Measurements from ENCODE around the gene VAV2.

VAV2 gene

DNA sequence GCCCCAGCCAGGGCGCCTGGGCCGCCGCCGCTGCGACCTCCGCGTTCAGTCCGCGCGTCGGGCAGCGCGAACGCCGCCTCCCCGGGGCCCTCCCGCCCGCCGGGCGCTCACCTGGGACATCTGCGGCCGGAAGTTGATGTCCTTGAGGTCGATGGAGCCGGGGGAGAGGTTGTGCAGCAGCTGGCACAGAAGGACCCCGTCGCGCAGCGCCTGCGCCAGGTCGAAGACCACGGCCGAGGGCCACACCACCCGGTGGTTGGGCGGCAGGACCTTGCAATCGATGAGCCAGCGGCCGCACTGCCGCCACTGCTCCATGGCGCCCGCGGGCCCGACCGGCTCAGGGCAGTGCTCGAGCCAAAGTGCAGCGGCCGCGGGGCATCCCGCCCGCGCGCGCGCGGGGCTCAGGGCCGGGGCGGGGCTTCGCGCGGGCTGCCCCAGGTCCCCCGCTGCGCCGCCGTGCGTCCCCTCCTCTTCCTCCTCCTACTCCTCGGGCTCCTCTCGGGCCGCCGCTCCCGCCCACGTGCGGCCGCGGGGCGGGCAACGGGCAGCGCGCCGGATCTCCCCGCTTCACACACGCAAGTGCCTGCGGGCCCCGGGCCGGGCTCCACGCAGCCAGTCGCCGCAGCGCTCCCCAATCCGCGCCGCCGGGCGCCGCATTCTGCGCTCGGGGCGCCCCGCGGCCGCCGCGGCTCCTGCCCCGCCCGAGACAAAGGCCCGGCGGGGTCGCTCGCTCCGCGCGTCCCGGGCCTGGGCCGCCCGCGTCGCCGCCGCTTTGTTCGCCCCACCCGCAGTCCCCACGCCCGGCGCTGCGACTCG lies at the start of gene VAV2:
Gene VAV2, minus strand, starts transcription at position 361 of the 816 bp plus-strand sequence. Its CDS starts 46 bp downstream, at position 315.
- TF ChIP-seq CTCF (IDR thresholded peaks at IDR 0.05; ENCODE audit: insufficient read depth, missing control alignments) = no peak
- FAIRE-seq (no peak), DNase-seq (ENCODE audit: insufficient read length, low spot score) (no peak)

DNA sequence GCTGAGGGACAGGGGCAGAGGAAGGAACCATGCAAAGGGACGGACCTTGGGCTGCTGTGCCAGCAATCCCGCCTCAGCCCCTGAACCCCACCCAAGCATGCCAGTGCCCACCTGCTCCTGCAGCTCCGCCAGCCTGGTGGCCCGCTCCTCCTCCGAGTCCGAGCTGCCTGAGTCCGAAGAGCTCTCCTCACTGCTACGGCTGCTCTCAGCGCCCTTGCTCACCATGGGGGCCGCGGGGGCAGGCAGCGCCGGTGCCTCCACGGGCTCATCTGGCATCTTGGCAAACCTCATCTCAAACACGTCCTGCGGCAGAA lies 49.5 kb upstream of the VAV2 start:
- no peak for TF ChIP-seq CTCF (IDR thresholded peaks at IDR 0.05; ENCODE audit: insufficient read depth, missing control alignments)
- FAIRE-seq = no peak
- no peak for DNase-seq (ENCODE audit: insufficient read length, low spot score)

- DNase-seq (ENCODE audit: insufficient read length, low spot score) = no peak
- no peak for FAIRE-seq
- TF ChIP-seq CTCF (IDR thresholded peaks at IDR 0.05; ENCODE audit: insufficient read depth, missing control alignments) = no peak
Measured at GRCh38 chr9:134040781-134041648, 48.9 kb upstream of the VAV2 start.

DNA sequence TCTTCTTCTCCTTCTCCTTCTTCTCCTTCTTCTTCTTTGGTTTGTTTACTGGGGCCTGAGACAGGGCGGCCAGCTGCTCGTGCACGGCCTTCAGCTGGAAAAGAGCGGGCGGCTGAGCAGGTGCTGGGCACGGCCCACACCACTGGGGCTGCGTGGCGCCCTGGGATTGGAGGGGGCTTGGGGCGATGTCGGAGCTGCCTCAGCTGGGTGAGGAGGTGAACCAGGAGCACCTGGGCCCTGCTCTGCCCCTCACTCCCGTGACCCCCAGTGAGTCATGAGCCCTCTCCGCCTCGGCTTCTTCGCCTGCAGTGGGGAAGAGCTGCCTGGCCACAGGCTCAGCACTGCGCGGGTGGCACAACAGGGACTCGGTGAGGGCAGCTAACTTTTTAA lies 48.0 kb upstream of the VAV2 start:
- DNase-seq (ENCODE audit: insufficient read length, low spot score) (no peak), FAIRE-seq (no peak)
- no peak for TF ChIP-seq CTCF (IDR thresholded peaks at IDR 0.05; ENCODE audit: insufficient read depth, missing control alignments)

DNA sequence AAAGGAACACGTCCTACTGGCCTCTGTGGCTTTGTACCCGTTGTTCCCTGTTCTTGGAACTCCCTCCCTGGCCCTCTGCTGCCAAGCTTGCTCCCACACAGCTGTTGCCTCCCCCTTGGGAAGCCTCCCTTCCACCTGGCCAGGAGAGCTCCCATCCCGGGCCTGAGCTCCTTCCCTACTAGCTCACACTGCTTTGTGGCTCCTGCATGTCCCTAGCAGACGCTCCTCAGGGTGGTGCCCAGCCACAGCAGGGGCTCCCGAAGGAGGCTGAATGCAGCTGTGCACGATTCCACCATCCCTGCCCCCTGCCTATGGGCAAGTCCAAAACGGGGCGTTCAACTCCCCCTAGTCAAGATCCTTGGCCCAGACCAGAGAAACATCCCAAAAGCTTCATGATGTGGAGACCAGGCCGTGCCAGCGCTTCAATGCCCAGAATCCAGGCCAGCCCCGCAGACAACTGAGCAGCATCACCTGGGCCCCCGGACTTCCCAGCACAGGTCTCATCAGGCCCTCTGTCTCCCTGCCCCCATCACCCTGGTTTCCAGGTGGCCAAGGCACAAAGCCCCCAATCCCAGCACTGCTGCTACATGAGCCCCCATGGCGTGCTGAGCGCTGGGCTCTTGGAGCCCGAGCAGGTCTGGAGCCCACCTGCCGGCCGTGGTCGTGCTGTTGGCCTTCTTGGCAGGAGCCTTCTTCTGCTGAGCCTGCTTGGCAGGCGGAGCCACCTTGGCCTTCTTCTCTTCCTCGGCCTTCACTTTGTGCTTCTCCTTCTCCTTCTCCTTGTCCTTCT lies 47.5 kb upstream of the VAV2 start:
- no peak for TF ChIP-seq CTCF (IDR thresholded peaks at IDR 0.05; ENCODE audit: insufficient read depth, missing control alignments)
- DNase-seq (ENCODE audit: insufficient read length, low spot score) (no peak), FAIRE-seq (no peak)

GRCh38 chr9:134037641-134038040 lies 45.5 kb upstream of the VAV2 start:
- FAIRE-seq (no peak), DNase-seq (ENCODE audit: insufficient read length, low spot score) (no peak)
- TF ChIP-seq CTCF (IDR thresholded peaks at IDR 0.05; ENCODE audit: insufficient read depth, missing control alignments) = no peak

Measured in D721Med (cell line).